DMS 273 treated with DMSO at 0.1 percent for 48 hours (cell line): ENCODE data around the gene PCDH20.
"Not testable (repeated sequence)": the region's sequence is repeated elsewhere in the genome, so short reads cannot be mapped to it uniquely, and the experiment has no call there.

ENCODE experiments used
- DNase-seq: peaks from one replicate; lab custom pipeline; 2025; lab: John Stamatoyannopoulos, UW

PCDH20 gene, protein sequence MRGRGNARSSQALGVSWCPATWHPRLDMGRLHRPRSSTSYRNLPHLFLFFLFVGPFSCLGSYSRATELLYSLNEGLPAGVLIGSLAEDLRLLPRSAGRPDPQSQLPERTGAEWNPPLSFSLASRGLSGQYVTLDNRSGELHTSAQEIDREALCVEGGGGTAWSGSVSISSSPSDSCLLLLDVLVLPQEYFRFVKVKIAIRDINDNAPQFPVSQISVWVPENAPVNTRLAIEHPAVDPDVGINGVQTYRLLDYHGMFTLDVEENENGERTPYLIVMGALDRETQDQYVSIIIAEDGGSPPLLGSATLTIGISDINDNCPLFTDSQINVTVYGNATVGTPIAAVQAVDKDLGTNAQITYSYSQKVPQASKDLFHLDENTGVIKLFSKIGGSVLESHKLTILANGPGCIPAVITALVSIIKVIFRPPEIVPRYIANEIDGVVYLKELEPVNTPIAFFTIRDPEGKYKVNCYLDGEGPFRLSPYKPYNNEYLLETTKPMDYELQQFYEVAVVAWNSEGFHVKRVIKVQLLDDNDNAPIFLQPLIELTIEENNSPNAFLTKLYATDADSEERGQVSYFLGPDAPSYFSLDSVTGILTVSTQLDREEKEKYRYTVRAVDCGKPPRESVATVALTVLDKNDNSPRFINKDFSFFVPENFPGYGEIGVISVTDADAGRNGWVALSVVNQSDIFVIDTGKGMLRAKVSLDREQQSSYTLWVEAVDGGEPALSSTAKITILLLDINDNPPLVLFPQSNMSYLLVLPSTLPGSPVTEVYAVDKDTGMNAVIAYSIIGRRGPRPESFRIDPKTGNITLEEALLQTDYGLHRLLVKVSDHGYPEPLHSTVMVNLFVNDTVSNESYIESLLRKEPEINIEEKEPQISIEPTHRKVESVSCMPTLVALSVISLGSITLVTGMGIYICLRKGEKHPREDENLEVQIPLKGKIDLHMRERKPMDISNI

DNA sequence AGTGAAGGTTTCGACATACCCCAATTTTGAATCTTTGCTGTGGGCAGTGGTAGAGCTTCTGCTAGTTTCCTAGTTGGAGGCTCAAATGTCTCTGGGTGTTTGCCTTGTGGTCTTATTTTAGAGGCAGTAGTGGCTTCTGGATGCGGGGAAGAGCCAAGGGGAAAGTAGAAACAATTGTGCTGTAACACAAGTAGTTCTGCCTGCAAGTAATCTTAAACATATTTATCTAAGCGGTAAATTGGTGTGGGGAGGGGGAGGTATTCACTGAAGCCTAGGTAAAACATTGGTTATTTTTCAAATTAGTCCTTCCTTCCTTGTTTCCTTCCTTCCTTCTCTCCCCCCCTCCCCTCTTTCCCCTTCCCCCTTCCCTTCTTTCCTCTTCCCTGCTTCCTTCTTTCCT lies at the start of gene PCDH20:
Gene PCDH20 (minus strand): TSS at position 101 of the 400 bp plus-strand sequence. CDS start 691 bp downstream, outside the sequence.
- no peak for DNase-seq

DNA sequence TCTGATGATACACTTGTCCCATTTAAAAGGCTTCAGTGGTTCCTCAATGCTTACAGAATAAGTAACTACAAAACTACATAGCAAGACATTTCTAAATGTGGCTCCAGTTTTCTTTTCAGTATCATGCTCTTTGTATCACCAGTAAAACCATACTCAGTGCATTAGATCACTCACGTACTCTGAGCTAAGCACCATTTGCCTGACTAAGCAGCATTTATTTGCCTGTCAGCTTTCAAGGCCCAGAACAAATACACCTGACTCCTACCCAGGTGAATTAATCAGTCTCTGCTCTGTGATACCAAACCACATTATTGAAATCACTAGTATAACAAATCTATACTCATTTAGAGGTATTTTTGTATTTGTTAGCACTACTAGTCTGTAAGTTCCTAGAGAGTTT lies 47.4 kb upstream of the PCDH20 start:
- no peak for DNase-seq

- DNase-seq: no peak
Observed at GRCh38 chr13:61453121-61453520, 37.5 kb upstream of the PCDH20 start.

GRCh38 chr13:61432029-61432428 lies 16.4 kb upstream of the PCDH20 start:
- DNase-seq: no peak

DNA sequence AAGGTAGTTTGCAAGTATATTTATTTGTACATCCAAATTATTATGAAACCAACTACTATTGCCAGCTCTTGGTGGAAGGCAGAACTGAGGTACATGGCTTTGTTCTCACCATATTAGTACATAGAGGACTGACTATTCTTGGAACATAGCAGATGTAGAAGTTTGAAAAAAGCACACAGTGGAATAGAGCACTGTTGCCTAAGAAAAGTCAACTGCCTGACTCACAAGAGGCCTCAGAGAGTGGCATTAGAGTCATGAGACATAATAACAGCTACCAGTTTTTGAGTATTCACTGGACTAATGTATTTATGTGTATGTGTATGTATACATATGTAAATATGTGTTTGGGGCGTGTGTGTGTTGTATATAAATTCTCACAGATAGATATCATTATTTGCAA lies 8.3 kb upstream of the PCDH20 start:
- no peak for DNase-seq

DNA sequence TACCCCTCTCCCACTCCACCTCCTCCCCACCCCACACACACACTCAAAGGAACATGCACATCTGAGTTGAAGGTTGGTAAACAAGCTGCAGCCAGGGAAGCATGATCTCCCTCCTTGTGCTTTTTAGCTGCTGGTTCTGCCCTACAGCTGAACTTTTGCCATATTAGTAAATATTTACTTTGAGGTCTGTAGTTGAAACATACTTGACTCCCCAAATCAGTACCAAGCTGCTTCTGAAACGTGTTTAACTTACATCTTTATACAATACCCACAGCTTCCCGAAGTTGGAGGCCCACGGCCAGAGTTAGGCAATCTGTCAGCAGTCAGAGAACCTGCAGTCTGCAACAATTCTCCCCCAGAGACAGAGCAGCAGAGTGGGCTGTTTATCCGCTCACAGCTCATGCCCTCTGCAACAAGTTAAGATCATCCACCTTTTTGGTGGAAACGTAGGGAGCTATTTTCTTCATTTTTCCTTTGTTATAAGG lies 1.5 kb upstream of the PCDH20 start:
- DNase-seq: no peak

GRCh38 chr13:61415058-61415721 lies 459 bp downstream of the PCDH20 start:
- DNase-seq: peak; percentile 60

DNA sequence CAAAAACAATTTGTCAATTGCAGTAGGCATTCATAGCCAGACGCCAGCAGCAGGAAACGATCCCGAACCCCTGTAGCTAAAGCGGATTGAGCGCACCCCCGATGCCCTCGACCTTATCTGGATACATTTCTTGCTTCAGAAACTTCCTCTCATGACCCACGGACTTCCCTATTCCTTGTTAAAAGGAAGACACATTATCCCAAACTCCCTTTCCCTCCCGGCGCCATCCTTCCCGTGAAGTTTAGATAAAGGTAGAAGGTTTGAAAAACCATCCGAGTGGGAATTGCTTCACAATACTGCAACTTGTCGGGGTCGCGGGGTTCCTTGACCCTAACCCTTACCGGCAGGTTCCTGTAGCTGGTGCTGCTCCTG lies 977 bp downstream of the PCDH20 start:
- no peak for DNase-seq

DNA sequence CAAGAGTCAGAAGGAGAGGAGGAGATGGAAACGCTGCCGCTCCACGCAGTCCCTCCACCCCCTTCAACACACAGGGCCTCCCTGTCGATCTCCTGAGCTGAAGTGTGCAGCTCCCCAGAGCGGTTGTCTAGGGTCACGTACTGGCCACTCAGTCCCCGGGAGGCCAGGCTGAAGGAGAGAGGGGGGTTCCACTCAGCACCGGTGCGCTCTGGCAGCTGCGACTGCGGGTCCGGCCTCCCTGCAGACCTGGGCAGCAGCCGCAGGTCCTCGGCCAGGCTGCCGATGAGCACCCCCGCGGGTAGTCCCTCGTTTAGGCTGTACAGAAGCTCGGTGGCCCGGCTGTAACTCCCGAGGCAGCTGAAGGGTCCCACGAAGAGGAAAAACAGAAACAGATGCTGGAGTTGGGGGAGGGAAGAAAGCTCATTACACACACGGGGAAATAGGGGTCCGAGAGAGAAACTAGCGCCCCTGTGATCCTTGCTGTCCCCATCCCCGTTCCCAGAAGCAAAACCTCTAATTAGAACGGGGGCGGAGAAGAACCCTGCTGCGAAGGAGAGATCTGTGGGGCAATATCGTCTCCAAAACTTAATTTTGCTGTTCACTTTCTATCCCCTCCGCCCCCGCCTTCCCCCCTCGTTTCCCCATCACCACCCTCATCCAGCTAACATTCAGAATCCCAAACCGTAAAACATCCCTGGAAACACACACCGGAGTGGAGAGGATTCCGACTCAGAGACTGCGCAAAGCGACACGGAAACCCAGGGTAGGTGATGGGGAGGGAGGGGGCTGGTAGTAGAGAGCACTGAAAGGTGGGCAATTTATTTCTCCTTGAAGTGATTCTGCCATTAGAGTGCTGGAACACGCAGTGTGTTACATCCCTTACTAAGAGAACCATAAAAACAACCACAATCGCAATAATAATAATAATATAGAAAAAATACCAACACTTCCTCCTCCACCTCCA lies 1.8 kb downstream of the PCDH20 start:
- DNase-seq: no peak

- no peak for DNase-seq
Observed at GRCh38 chr13:61410669-61411297, 4.9 kb downstream of the PCDH20 start.

DNA sequence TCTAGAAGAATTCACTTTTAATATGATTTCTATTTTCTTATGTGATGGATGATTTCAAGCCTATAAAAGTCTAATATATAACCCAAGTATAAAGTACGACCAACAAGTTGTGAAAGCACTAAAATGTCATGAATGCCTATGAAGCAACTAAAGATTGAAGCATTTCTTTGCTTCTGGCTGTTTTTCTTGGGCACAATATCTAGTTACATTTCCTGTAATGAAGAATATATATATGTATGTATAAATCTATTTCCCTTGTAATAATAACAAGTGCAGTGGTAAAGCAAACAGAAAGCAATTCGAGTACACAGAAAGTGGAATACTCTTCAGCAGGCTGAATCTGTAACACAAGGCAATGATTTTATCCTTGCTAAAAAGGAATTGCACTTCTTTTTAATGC lies 5.4 kb downstream of the PCDH20 start:
- no peak for DNase-seq

DNA sequence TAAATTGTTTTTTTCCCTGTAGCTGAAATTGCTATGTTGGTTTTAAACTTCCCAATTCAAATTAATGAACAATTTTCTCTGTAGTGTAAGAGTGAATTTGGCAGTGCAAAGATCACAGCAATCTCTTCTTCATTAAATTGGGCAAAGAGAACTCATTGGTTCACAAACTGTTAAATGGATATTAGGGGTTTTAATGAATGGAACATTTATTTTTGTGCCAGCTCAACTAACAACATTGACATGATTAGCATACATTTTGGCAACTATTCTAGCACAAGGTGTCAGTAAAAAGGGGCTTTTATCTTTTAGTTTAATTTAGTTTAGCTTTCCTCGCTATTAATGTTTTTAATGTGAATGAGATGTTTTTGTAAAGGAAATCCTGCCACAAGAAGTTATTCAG lies 7.1 kb downstream of the PCDH20 start:
- no peak for DNase-seq

- DNase-seq: no peak
Observed at GRCh38 chr13:61406275-61406674, 9.4 kb downstream of the PCDH20 start.

GRCh38 chr13:61396121-61396520 lies 19.5 kb downstream of the PCDH20 start:
- DNase-seq: no peak

GRCh38 chr13:61391426-61391825 lies 24.2 kb downstream of the PCDH20 start:
- no peak for DNase-seq

DNA sequence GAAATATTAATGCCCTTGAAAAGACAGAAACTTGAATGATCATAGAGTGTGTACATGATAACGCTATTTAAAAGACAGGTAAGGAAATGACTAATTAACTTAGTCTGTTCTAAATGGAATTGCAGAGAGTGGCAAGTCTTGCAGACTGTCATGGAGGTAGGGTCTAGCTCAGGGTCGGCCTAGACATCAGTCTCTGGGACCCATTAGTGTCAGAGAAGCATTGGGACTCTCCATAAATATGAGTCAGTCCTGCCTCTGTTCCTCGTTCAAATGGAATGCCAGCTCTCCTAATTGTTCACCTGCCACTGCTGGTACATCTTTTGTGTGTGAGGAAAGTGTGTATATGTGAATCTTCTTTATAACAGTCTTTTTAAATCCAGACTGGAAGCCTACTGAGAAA lies 28.0 kb downstream of the PCDH20 start:
- DNase-seq: no peak

DNA sequence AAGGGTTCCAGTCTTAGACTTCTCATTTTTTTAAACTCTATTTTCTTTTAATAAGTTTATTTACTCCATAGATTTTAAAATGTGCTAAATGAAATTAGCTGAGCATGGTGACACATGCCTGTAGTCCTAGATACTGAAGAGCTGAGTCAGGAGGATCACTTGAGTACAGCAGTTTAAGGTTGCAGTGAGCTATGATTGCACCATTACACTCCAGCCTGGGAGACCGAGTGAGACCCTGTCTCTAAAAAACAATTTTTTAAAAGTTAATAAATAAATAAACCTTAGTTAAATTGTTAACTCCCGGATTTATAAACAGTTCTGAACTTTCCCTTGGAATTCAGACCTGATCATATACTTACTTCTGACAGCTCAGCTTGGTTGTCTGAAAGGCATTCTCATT lies 32.5 kb downstream of the PCDH20 start:
- DNase-seq: no peak

- DNase-seq: no peak
Observed at GRCh38 chr13:61370520-61370919, 45.1 kb downstream of the PCDH20 start.

DNA sequence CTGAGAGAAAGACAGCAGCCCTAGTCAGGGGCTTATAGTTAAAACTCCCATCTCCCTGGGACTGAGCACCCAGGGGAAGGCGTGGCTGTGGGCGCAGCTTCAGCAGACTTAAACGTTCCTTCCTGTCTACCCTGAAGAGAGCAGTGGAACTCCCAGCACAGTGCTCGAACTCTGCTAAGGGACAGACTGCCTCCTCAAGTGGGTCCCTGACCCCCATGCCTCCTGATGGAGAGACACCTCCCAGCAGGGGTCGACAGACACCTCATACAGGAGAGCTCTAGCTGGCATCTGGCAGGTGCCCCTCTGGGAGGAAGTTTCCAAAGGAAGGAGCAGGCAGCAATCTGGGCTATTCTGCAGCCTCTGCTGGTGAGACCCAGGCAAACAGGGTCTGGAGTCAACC lies 51.0 kb downstream of the PCDH20 start:
- not testable (repeated sequence) for DNase-seq

- DNase-seq: no peak
Observed at GRCh38 chr13:61362522-61362921, 53.1 kb downstream of the PCDH20 start.
